Fibroblast of mammary gland (primary cell): ENCODE measurements around the gene SRP9.
A peak's percentile ranks its signal among the peaks of the same experiment; 100 is the strongest.
"Not testable (repeated sequence)": the region's sequence is repeated elsewhere in the genome, so short reads cannot be mapped to it uniquely, and the experiment has no call there.

Experiments
- DNase-seq: peaks from one replicate; pipeline ENCODE4 v3.0.0-alpha.2; 2010; ENCODE audit warnings: low read depth
- H3K4me3 ChIP-seq: 2 replicates; pipeline ENCODE4 v1.5.1; 2011; ENCODE audit warnings: low read depth, mild to moderate bottlenecking, low read length, moderate library complexity; ENCODE audit not compliant: control insufficient read depth
- TF ChIP-seq, protein P1 (sequence below): conservative IDR thresholded peaks from 2 replicates; pipeline ENCODE4 v1.5.1; 2011; ENCODE audit warnings: low read depth, low read length, inconsistent platforms; ENCODE audit not compliant: control insufficient read depth, insufficient read depth

Gene SRP9

GRCh38 chr1:225794954-225795353 is 17.3 kb downstream of the SRP9 start:
- no peak for DNase-seq
- H3K4me3 ChIP-seq: no peak overlapping the region
- TF ChIP-seq, protein P1, sequence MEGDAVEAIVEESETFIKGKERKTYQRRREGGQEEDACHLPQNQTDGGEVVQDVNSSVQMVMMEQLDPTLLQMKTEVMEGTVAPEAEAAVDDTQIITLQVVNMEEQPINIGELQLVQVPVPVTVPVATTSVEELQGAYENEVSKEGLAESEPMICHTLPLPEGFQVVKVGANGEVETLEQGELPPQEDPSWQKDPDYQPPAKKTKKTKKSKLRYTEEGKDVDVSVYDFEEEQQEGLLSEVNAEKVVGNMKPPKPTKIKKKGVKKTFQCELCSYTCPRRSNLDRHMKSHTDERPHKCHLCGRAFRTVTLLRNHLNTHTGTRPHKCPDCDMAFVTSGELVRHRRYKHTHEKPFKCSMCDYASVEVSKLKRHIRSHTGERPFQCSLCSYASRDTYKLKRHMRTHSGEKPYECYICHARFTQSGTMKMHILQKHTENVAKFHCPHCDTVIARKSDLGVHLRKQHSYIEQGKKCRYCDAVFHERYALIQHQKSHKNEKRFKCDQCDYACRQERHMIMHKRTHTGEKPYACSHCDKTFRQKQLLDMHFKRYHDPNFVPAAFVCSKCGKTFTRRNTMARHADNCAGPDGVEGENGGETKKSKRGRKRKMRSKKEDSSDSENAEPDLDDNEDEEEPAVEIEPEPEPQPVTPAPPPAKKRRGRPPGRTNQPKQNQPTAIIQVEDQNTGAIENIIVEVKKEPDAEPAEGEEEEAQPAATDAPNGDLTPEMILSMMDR: no peak

DNA sequence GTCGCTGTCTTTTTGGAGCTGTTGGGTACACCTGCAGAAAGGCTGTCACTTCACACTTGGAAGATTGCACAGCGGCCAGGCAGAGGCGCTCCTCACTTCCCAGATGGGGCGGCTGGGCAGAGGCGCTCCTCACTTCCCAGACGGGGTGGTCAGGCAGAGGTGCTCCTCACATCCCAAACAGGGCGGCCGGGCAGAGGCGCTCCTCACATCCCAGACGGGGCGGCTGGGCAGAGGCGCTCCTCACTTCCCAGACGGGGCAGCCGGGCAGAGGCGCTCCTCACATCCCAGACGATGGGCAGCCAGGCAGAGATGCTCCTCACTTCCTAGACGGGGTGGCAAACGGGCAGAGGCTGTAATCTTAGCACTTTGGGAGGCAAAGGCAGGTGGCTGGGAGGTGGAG is 18.5 kb downstream of the SRP9 start:
- not testable (repeated sequence) for DNase-seq, H3K4me3 ChIP-seq

- not testable (repeated sequence) for DNase-seq, H3K4me3 ChIP-seq
These were observed 23.5 kb downstream of the SRP9 start for GRCh38 chr1:225801146-225801545.

GRCh38 chr1:225806249-225806648 is 28.6 kb downstream of the SRP9 start:
- TF ChIP-seq, protein P1: no peak
- H3K4me3 ChIP-seq: no peak overlapping the region
- DNase-seq: no peak

GRCh38 chr1:225806736-225807135 is 29.1 kb downstream of the SRP9 start:
- DNase-seq, H3K4me3 ChIP-seq: not testable (repeated sequence)

- TF ChIP-seq, protein P1: no peak
- DNase-seq: no peak
- no peak overlapping the region for H3K4me3 ChIP-seq
These were observed 30.5 kb downstream of the SRP9 start for GRCh38 chr1:225808136-225808535.

- TF ChIP-seq, protein P1: no peak
- DNase-seq: peak; percentile 79
- H3K4me3 ChIP-seq: peak within 1 kb of the TSS; percentile 61
These were observed 32.4 kb downstream of the SRP9 start, which contains the start of gene EPHX1 for GRCh38 chr1:225809842-225810578. TSS of gene EPHX1 (plus strand) at chr1:225810124. CDS start at chr1:225828730, 18,606 bp downstream.

GRCh38 chr1:225810579-225811538 is 33.2 kb downstream of the SRP9 start:
- peak overlapping the region; percentile 61 for H3K4me3 ChIP-seq
- DNase-seq: peak; percentile 19
